OCI-LY7 (cell line): ENCODE data around the gene METTL3. TPM values are rescaled to one million over a fixed set of nuclear protein-coding genes. Genes with fewer than 3 reads are reported as not detected.
A peak's percentile ranks its signal among the peaks of the same experiment; 100 is the strongest.

Source experiments
- BruUV-seq: library from RNA; stranded (reverse); fragments of 400-500 nt; replicated peaks from 2 replicates; lab custom pipeline; 2021; lab: Mats Ljungman, UMichigan
- CTCF ChIA-PET: fragments of 300-600 bp; sonication (Branson Sonifier 250); formaldehyde crosslinking; loops from one replicate; lab custom pipeline; 2022; ENCODE audit warnings: antibody characterized with exemption; ENCODE audit not compliant: unreplicated experiment; lab: Charles Lee
- POLR2A ChIA-PET: fragments of 300-600 bp; sonication (Branson Sonifier 250); formaldehyde crosslinking; loops from one replicate; lab custom pipeline; 2022; ENCODE audit warnings: antibody characterized with exemption; lab: Charles Lee
- DNase-seq: peaks from one replicate; pipeline ENCODE4 v3.0.0-alpha.2; 2015; ENCODE audit warnings: low spot score
- H2AFZ ChIP-seq: fragments of 200-600 bp; sonication (generic), shearing (Covaris generic); 2 replicates; pipeline ENCODE4 v1.6.1; 2014; ENCODE audit warnings: mild to moderate bottlenecking, antibody characterized with exemption, low read length, moderate library complexity
- H3K27ac ChIP-seq: fragments of 200-600 bp; sonication (generic); 2 replicates; pipeline ENCODE4 v1.5.1; 2014; ENCODE audit warnings: mixed run types, low read depth, mild to moderate bottlenecking, moderate library complexity, low read length, inconsistent platforms; ENCODE audit not compliant: poor library complexity, severe bottlenecking
- H3K36me3 ChIP-seq: fragments of 200-600 bp; sonication (generic); 2 replicates; pipeline ENCODE4 v1.6.1; 2014; ENCODE audit warnings: mild to moderate bottlenecking, antibody characterized with exemption, low read length, moderate library complexity, mixed read lengths; ENCODE audit not compliant: insufficient read depth
- H3K4me1 ChIP-seq: fragments of 200-600 bp; sonication (generic); 2 replicates; pipeline ENCODE4 v1.5.1; 2014; ENCODE audit warnings: mild to moderate bottlenecking, low read length; ENCODE audit not compliant: insufficient read depth, poor library complexity, severe bottlenecking
- H3K4me2 ChIP-seq: fragments of 200-600 bp; sonication (generic); 2 replicates; pipeline ENCODE4 v1.6.1; 2014; ENCODE audit warnings: mild to moderate bottlenecking, low read length
- H3K4me3 ChIP-seq: fragments of 200-600 bp; sonication (generic); 2 replicates; pipeline ENCODE4 v1.5.1; 2014; ENCODE audit warnings: mild to moderate bottlenecking, low read depth, low read length; ENCODE audit not compliant: poor library complexity, severe bottlenecking
- H3K79me2 ChIP-seq: fragments of 200-600 bp; sonication (generic); 2 replicates; pipeline ENCODE4 v1.6.1; 2016; ENCODE audit warnings: low read depth, mild to moderate bottlenecking, low read length, moderate library complexity, mixed read lengths; ENCODE audit not compliant: insufficient read depth
- H3K9me2 ChIP-seq: fragments of 200-600 bp; sonication (generic); 2 replicates; pipeline ENCODE4 v1.6.1; 2016; ENCODE audit warnings: mild to moderate bottlenecking, low read length, mixed read lengths; ENCODE audit not compliant: insufficient read depth
- H3K9me3 ChIP-seq: fragments of 200-600 bp; sonication (generic); 2 replicates; pipeline ENCODE4 v1.6.1; 2014; ENCODE audit warnings: mild to moderate bottlenecking, mixed run types, low read length, mixed read lengths
- H4K20me1 ChIP-seq: fragments of 200-600 bp; sonication (generic); 2 replicates; pipeline ENCODE4 v1.6.1; 2014; ENCODE audit warnings: mild to moderate bottlenecking, antibody characterized with exemption, low read length, moderate library complexity, mixed read lengths; ENCODE audit not compliant: insufficient read depth
- EZH2phosphoT487 ChIP-seq: fragments of 200-600 bp; sonication (generic); IDR thresholded peaks from 2 replicates; pipeline ENCODE4 v1.6.1; 2018; ENCODE audit warnings: low read depth, borderline replicate concordance, mild to moderate bottlenecking, mixed run types, antibody characterized with exemption, low read length, moderate library complexity, mixed read lengths
- intact Hi-C: fragments of 100-400 bp; cut with micrococcal nuclease; formaldehyde crosslinking; loops from one replicate; pipeline ENCODE4 v1.10.0; 2022; ENCODE audit not compliant: unreplicated experiment
- total RNA-seq, 2 experiments: library from RNA; depleted of rRNA in 1 of 2; stranded (reverse); fragments of >200 nt in 1 of 2; shearing (Covaris generic) in 1 of 2; gene quantifications; 2 replicates each; pipeline ENCODE4 v1.2.3, GENCODE V29; 2014 to 2022
- TF ChIP-seq, protein P1 (sequence below): fragments of 200-600 bp; sonication (generic); conservative IDR thresholded peaks from 2 replicates; pipeline ENCODE4 v1.5.1; 2014; ENCODE audit warnings: mild to moderate bottlenecking, antibody characterized with exemption, low read length, moderate library complexity, mixed read lengths

The METTL3 gene
- total RNA-seq, 2 experiments from 2014 or later: 101 to 145 TPM

DNA sequence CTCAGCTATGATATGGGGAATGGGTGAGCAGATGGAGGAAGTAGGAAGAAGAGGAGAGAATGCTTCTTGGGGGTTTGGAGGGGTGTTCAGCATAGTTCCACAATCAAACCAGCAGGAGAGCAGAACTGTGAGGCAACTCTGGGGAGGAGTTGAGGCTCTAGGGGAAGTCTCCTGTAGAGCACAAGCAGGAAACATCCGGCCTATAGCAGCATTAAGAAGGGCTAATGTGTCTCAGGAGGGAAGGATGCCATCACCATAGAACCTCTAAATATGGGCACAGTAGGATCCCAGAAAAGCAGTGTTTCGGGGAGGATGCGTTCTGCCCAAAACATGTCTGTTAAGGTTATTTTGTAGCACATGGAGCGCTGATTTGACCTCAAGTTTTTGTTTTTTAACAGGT lies 23.4 kb upstream of the METTL3 start:
- intact Hi-C loops: no loop called here
- H3K27ac ChIP-seq: no peak overlapping the region
- peaks cover 27% of the 10 kb centered on the region for H3K4me1 ChIP-seq
- CTCF ChIA-PET: interaction anchor here (0.8 kb wide), 1 partner anchor 36 kb away, joined by 4 read pairs; no protein-coding TSS in a partner anchor
- no peaks in the 10 kb centered on the region for H3K9me3 ChIP-seq
- TF ChIP-seq EZH2phosphoT487: no peak
- TF ChIP-seq, protein P1, sequence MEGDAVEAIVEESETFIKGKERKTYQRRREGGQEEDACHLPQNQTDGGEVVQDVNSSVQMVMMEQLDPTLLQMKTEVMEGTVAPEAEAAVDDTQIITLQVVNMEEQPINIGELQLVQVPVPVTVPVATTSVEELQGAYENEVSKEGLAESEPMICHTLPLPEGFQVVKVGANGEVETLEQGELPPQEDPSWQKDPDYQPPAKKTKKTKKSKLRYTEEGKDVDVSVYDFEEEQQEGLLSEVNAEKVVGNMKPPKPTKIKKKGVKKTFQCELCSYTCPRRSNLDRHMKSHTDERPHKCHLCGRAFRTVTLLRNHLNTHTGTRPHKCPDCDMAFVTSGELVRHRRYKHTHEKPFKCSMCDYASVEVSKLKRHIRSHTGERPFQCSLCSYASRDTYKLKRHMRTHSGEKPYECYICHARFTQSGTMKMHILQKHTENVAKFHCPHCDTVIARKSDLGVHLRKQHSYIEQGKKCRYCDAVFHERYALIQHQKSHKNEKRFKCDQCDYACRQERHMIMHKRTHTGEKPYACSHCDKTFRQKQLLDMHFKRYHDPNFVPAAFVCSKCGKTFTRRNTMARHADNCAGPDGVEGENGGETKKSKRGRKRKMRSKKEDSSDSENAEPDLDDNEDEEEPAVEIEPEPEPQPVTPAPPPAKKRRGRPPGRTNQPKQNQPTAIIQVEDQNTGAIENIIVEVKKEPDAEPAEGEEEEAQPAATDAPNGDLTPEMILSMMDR: no peak
- H3K36me3 ChIP-seq: no peaks in the 10 kb centered on the region
- H3K79me2 ChIP-seq: no peaks in the 10 kb centered on the region
- H2AFZ ChIP-seq: peak overlapping the region; percentile 40; the same call in 1 of the 2 replicates
- POLR2A ChIA-PET: interaction anchor here (0.9 to 1.1 kb wide), 3 partner anchors 9 to 23 kb away, joined by 3 to 9 read pairs (median 3); partner anchors contain the start of genes METTL3 and SALL2
- H3K4me3 ChIP-seq: no peak overlapping the region
- 0 out of 2 replicates have a peak overlapping the region, but pooled peaks have one; percentile 1 for H3K4me2 ChIP-seq
- no TSS peak for BruUV-seq
- peak; percentile 51 for DNase-seq
- no peaks in the 10 kb centered on the region for H3K9me2 ChIP-seq
- H4K20me1 ChIP-seq: no peaks in the 10 kb centered on the region

DNA sequence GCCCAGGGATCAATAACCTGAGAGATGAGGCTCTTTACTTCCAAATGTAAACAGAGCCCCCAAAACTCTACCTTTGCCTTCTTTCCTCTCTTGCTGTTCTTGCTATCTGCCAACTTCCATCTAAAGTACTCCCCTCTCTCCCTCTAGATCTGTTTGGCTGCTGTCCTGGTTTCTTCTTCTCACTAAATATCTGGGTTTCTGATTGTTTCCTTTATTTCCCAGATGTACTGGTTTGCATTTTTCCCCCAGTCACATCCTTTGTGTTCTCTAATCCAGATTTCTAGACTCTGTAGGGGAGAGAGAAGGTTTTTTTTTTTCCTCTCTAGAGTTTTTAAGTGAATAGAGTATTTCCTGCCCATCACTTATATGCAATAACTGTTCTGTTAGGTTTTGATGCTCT lies 22.2 kb upstream of the METTL3 start:
- DNase-seq: no peak
- ChIA-PET CTCF (no interaction called here), POLR2A (no interaction called here)
- intact Hi-C loops: no loop called here
- H3K4me3 ChIP-seq: no peak overlapping the region
- H3K9me2 ChIP-seq: no peaks in the 10 kb centered on the region
- H3K36me3 ChIP-seq: no peaks in the 10 kb centered on the region
- H4K20me1 ChIP-seq: no peaks in the 10 kb centered on the region
- H2AFZ ChIP-seq: 0 out of 2 replicates have a peak overlapping the region, but pooled peaks have one; percentile 14
- no peak overlapping the region for H3K4me2 ChIP-seq
- no peak overlapping the region for H3K27ac ChIP-seq
- H3K4me1 ChIP-seq: peaks cover 40% of the 10 kb centered on the region
- H3K79me2 ChIP-seq: no peaks in the 10 kb centered on the region
- no peaks in the 10 kb centered on the region for H3K9me3 ChIP-seq
- BruUV-seq: no TSS peak
- TF ChIP-seq, protein P1: no peak
- no peak for TF ChIP-seq EZH2phosphoT487

DNA sequence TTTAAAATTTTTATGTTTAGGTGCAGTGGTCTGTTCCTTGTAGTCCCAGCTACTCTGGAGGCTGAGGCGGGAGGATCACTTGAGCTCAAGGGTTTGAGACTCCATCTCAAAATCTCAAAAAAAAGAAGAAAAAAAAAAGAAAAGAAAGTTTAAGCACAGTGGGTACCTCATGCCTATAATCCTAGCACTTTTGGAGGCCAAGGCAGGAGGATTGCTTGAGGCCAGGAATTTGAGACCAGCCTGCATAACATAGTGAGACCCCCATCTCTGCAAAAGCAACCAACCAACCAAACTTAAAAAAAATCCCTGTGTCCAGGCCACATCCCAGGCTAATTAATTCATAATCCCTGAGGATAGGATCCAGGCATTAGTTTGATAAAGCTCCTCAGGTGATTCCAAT lies 18.4 kb upstream of the METTL3 start:
- intact Hi-C loops: no loop called here
- no TSS peak for BruUV-seq
- CTCF ChIA-PET: no interaction called here
- TF ChIP-seq, protein P1: no peak
- H3K27ac ChIP-seq: peak overlapping the region; percentile 61
- H3K36me3 ChIP-seq: no peaks in the 10 kb centered on the region
- POLR2A ChIA-PET: interaction anchor here (0.6 to 3.2 kb wide), 9 partner anchors 8 to 93 kb away, joined by 3 to 24 read pairs (median 5); partner anchors contain the start of gene METTL3
- peak overlapping the region; percentile 74; the same call in 1 of the 2 replicates for H2AFZ ChIP-seq
- peak overlapping the region; percentile 19 for H3K4me3 ChIP-seq
- no peak for DNase-seq
- no peaks in the 10 kb centered on the region for H3K9me2 ChIP-seq
- H4K20me1 ChIP-seq: no peaks in the 10 kb centered on the region
- H3K4me2 ChIP-seq: peak overlapping the region; percentile 65
- H3K4me1 ChIP-seq: peaks cover 56% of the 10 kb centered on the region
- H3K9me3 ChIP-seq: no peaks in the 10 kb centered on the region
- H3K79me2 ChIP-seq: no peaks in the 10 kb centered on the region
